Measurements from ENCODE around the gene MAPK7. TPM values are rescaled to one million over a fixed set of nuclear protein-coding genes. Genes with fewer than 3 reads are reported as not detected.

The MAPK7 gene
- total and polyA plus RNA-seq, 10 of the 15 experiments (the other 5 are each of a cell fraction or from before 2014, with no cell fraction given): 0.37 to 13.5 (median 5.6) TPM

- no TSS peak for BruUV-seq (replicated peaks)
- TF ChIP-seq HDGF (IDR thresholded peaks at IDR 0.05) (no peak), ESRRA (IDR thresholded peaks at IDR 0.05; ENCODE audit: low read length) (no peak), NR2F1 (conservative IDR thresholded peaks at IDR 0.05) (no peak), RAD21 (IDR thresholded peaks at IDR 0.05; ENCODE audit: insufficient read depth, low read depth, low read length) (no peak), KDM1A (IDR thresholded peaks at IDR 0.05; ENCODE audit: borderline replicate concordance) (no peak), TARDBP (IDR thresholded peaks at IDR 0.05; ENCODE audit: borderline replicate concordance) (no peak), NFYA (IDR thresholded peaks at IDR 0.05; ENCODE audit: borderline replicate concordance, low read depth, low read length) (no peak), SUZ12 (IDR thresholded peaks at IDR 0.05; ENCODE audit: unreplicated experiment) (no peak), RUNX3 (IDR thresholded peaks at IDR 0.05; ENCODE audit: low read length) (no peak), HCFC1 (IDR thresholded peaks at IDR 0.05; ENCODE audit: low read length) (no peak), ZNF622 (IDR thresholded peaks at IDR 0.05) (no peak), FOXK2 (IDR thresholded peaks at IDR 0.05) (no peak)
- TF ChIP-seq, protein P1, sequence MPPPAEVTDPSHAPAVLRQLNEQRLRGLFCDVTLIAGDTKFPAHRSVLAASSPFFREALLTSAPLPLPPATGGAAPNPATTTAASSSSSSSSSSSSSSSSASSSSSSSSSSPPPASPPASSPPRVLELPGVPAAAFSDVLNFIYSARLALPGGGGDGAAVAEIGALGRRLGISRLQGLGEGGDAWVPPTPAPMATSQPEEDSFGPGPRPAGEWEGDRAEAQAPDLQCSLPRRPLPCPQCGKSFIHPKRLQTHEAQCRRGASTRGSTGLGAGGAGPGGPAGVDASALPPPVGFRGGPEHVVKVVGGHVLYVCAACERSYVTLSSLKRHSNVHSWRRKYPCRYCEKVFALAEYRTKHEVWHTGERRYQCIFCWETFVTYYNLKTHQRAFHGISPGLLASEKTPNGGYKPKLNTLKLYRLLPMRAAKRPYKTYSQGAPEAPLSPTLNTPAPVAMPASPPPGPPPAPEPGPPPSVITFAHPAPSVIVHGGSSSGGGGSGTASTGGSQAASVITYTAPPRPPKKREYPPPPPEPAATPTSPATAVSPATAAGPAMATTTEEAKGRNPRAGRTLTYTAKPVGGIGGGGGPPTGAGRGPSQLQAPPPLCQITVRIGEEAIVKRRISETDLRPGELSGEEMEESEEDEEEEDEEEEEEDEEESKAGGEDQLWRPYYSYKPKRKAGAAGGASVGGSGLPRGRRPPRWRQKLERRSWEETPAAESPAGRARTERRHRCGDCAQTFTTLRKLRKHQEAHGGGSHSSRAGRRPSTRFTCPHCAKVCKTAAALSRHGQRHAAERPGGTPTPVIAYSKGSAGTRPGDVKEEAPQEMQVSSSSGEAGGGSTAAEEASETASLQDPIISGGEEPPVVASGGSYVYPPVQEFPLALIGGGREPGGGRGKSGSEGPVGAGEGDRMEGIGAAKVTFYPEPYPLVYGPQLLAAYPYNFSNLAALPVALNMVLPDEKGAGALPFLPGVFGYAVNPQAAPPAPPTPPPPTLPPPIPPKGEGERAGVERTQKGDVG (CRISPR knock-in tag; IDR thresholded peaks at IDR 0.05): no peak
- CTCF ChIA-PET: interaction anchor here (0.9 kb wide), 1 partner anchor 34 kb away, joined by 4 read pairs; no protein-coding TSS in a partner anchor
- Histone ChIP-seq H3K27me3 (replicated peaks in 1 of 2; ENCODE audit: control insufficient read depth in 2 of 2, insufficient read depth in 2 of 2, low read length in 1 of 2) (peaks cover 3% of the 10 kb centered on the region in 2 experiments), H2AFZ (ENCODE audit: control insufficient read depth, low read depth, low read length) (no peak overlapping the region), H3K79me2 (ENCODE audit: control insufficient read depth, insufficient read depth, low read length) (no peaks in the 10 kb centered on the region), H3K9ac (ENCODE audit: control insufficient read depth, insufficient read depth, low read length) (no peak overlapping the region), H3K4me3 (no peak overlapping the region), H4K20me1 (ENCODE audit: control insufficient read depth, insufficient read depth) (no peaks in the 10 kb centered on the region), H3K36me3 (ENCODE audit: control insufficient read depth in 2 of 2, insufficient read depth in 2 of 2, low read length in 1 of 2) (no peaks in the 10 kb centered on the region), H3K9me3 (replicated peaks; ENCODE audit: control insufficient read depth, insufficient read depth, low read length) (no peaks in the 10 kb centered on the region), H3K4me2 (ENCODE audit: control insufficient read depth, insufficient read depth) (no peak overlapping the region), H3K27ac (ENCODE audit: control insufficient read depth, insufficient read depth) (no peak overlapping the region), H3K4me1 (ENCODE audit: control insufficient read depth, insufficient read depth, low read length) (no peaks in the 10 kb centered on the region)
- SMC1A ChIA-PET (ENCODE audit: uncharacterized antibody, unreplicated experiment): no interaction called here
- no peak for DNase-seq (ENCODE audit: low read depth, low spot score)
- RAD21 ChIA-PET (ENCODE audit: unreplicated experiment): no interaction called here
- no peak for FAIRE-seq
- 2% methylated on average over 5 of the region's 5 CpGs for WGBS (ENCODE audit: insufficient coverage, insufficient replicate concordance, low lambda C conversion rate, missing lambda C conversion rate)
- intact Hi-C loops (cut with micrococcal nuclease; ENCODE audit: unreplicated experiment): no loop called here
- in situ Hi-C loops (cut with MboI): no loop called here
- no peak for ATAC-seq
- POLR2A ChIA-PET: no interaction called here
Measured at GRCh38 chr17:19413761-19414160, 35.5 kb downstream of the MAPK7 start.
